AG10803 (cell line): Measurements from ENCODE around the gene TAS2R30.
"Not testable (repeated sequence)": the region's sequence is repeated elsewhere in the genome, so short reads cannot be mapped to it uniquely, and the experiment has no call there.

Source experiments
- DNase-seq: peaks from one replicate; pipeline ENCODE4 v3.0.0; 2010; ENCODE audit warnings: low read depth
- H3K4me3 ChIP-seq: 2 replicates; pipeline ENCODE4 v1.5.1; 2011; ENCODE audit warnings: mild to moderate bottlenecking, low read length, control low read depth
- TF ChIP-seq, protein P1 (sequence below): conservative IDR thresholded peaks from 2 replicates; pipeline ENCODE4 v1.5.1; 2011; ENCODE audit warnings: mild to moderate bottlenecking, low read length, control low read depth, inconsistent platforms

TAS2R30 gene

DNA sequence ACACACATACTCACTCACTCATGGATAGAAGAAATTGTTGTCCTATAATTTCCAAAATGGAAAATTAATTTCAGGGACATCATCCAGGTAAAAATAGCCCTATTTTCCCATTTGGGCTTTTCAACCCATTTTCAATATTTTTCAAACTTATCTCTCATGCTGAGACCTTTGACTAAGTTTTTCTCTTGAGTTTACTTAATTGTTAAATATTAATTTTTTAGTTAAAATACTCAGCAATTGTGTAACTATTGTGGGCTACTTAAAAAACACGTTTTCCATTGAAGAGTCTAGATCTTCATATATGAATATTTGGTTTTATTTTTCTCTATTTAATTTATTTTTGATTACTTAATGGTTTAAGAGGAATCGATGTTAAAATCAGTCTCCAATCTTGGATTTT is 28.2 kb downstream of the TAS2R30 start:
- H3K4me3 ChIP-seq, result no peak overlapping the region
- no peak for DNase-seq
- TF ChIP-seq, protein P1, sequence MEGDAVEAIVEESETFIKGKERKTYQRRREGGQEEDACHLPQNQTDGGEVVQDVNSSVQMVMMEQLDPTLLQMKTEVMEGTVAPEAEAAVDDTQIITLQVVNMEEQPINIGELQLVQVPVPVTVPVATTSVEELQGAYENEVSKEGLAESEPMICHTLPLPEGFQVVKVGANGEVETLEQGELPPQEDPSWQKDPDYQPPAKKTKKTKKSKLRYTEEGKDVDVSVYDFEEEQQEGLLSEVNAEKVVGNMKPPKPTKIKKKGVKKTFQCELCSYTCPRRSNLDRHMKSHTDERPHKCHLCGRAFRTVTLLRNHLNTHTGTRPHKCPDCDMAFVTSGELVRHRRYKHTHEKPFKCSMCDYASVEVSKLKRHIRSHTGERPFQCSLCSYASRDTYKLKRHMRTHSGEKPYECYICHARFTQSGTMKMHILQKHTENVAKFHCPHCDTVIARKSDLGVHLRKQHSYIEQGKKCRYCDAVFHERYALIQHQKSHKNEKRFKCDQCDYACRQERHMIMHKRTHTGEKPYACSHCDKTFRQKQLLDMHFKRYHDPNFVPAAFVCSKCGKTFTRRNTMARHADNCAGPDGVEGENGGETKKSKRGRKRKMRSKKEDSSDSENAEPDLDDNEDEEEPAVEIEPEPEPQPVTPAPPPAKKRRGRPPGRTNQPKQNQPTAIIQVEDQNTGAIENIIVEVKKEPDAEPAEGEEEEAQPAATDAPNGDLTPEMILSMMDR, result no peak

DNA sequence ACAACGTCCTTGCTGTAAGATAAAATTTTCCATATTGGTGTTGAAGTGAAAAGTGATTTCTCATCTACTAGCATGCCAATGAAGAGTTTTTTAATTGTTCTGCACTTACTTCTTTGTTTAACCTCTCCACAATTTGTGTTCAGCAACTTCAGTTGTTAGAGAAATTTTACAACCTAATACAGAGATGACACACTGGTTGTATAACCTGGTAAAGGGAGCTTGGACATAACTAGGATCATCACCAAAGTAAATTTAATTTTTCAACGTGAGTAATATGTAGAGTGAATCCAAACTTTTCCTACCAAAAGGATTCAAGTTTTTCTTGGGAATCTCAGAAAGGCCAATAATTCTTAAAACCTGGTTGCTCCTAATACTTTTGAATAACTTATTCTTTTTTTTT is 28.9 kb downstream of the TAS2R30 start:
- no peak overlapping the region for H3K4me3 ChIP-seq

DNA sequence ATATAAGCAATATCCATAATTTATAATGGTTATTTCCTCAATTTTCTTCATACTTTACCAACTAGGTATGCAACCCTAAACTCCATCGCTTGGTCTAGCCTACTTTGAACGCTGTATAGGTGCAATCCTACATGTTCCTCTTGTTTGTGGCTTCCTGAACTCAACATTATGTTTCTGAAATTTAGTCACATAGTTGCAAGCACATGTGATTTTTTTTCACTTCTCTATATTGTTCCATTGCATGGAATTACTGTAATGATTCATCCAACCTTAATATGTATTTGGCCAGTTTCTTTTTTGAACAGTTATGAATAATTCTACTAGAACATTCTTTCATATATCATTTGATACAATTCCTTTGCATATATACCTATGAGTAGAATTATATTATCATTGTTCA is 39.5 kb downstream of the TAS2R30 start:
- DNase-seq, H3K4me3 ChIP-seq: not testable (repeated sequence)

More for the DNA sequence above, 28.9 kb downstream of the TAS2R30 start:
- TF ChIP-seq, protein P1, result no peak
- no peak for DNase-seq

DNA sequence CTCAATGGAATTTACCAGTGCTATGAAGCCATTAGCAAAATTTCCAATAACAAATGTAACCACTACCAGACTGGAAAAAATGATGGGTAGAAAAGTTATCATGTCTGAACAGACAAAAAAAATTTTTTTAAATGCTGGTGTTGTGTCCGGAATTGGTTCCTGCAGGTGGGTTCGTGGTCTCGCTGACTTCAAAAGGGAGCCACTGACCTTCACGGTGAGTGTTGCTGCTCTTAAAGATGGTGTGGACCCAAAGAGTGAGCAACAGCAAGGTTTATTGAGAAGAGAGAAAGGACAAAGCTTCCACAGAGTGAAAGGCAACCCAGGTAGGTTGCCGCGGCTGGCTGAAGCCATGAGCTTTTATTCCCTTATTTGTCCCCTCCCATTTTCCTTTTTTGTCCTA is 42.3 kb downstream of the TAS2R30 start, which contains the start of gene TAS2R43:
Gene TAS2R43, minus strand, starts transcription at position 186 of the 400 bp plus-strand sequence. Its CDS starts 84 bp downstream, at position 102.
- DNase-seq, result no peak
- TF ChIP-seq, protein P1, result no peak
- H3K4me3 ChIP-seq, result no peak within 1 kb of the TSS

DNA sequence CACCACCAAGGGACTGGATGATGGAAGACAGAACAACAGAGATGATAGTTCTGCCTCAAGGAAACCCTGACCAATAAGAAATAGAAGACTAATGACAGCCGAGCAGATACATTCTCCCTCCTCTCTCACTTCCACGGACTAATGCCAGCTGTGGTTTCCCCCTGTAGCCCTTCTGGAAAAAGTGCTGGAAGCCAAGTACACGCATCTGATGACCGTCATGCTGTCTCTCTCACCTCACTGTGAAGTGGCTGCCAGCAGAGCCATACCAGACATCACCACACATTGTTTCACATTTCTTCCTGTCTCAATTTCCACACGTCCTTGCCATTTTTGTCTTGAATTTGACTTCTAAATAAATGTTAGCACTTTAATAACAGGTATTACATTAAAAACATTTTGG is 45.2 kb downstream of the TAS2R30 start:
- no peak overlapping the region for H3K4me3 ChIP-seq
- TF ChIP-seq, protein P1, result no peak
- no peak for DNase-seq

DNA sequence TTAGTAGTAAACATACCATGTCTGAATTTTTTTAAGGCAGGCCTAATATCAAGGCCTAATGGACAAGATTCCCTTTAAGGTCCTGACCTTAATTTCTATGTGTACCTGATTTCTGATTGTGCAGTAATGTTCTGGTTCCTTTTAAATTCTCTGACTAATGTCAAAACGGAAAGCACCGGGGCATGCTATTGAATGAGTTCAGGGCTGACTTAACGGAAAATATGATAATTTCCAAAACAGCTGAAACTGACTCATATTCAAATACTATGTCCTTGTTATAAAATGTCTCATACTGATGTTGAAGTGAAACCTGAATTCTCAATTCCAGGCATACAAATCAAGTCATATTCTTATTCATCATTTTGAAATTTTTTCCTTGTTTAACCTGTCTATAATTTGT is 49.0 kb downstream of the TAS2R30 start:
- no peak for DNase-seq
- no peak overlapping the region for H3K4me3 ChIP-seq
- TF ChIP-seq, protein P1, result no peak
